Gastroesophageal sphincter (tissue), 3 donors: ENCODE data around the gene FCER2.

Experiments
- EP300 ChIP-seq: sonication (generic); formaldehyde crosslinking; IDR thresholded peaks from one replicate; pipeline ENCODE4 v1.6.1; 2017; ENCODE audit warnings: antibody characterized with exemption, mild to moderate bottlenecking
- POLR2A ChIP-seq, 2 donors: fragments of 450-650 bp; IDR thresholded peaks; one replicate each; pipeline ENCODE4 v1.6.1; 2017; ENCODE audit warnings: antibody characterized with exemption in 2 of 2, mild to moderate bottlenecking in 2 of 2, moderate library complexity in 1 of 2
- POLR2AphosphoS5 ChIP-seq: sonication (generic); formaldehyde crosslinking; IDR thresholded peaks from one replicate; pipeline ENCODE4 v1.6.1; 2017; ENCODE audit warnings: antibody characterized with exemption
- TF ChIP-seq, protein P1 (sequence below), 4 experiments: fragments of 200-600 bp in 2 of 4; fragments of 450-650 bp in 2 of 4; sonication (generic) in 1 of 4; IDR thresholded peaks; one replicate each; pipeline ENCODE4 v1.5.1; 2017 to 2019; ENCODE audit warnings: antibody characterized with exemption in 4 of 4, mild to moderate bottlenecking in 2 of 4, moderate library complexity in 2 of 4

DNA sequence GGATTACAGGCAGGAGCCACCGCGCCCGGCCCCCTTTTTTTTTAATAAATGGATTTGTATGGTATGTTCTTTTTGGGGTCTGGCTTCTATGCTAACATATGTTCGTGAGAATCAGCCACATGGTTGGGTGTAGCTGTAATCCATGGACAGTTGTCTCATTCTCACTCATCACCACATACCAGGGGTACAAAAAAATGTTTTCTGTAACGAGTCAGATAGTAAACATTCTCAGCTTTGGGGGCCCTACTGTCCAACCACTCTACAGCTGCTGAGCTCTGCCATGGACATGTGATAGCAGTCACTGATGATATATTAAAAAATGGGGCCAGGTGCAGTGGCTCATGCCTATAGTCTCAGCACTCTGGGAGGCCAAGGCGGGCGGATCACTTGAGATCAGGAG, 38.2 kb downstream of the FCER2 start:
- TF ChIP-seq, protein P1, sequence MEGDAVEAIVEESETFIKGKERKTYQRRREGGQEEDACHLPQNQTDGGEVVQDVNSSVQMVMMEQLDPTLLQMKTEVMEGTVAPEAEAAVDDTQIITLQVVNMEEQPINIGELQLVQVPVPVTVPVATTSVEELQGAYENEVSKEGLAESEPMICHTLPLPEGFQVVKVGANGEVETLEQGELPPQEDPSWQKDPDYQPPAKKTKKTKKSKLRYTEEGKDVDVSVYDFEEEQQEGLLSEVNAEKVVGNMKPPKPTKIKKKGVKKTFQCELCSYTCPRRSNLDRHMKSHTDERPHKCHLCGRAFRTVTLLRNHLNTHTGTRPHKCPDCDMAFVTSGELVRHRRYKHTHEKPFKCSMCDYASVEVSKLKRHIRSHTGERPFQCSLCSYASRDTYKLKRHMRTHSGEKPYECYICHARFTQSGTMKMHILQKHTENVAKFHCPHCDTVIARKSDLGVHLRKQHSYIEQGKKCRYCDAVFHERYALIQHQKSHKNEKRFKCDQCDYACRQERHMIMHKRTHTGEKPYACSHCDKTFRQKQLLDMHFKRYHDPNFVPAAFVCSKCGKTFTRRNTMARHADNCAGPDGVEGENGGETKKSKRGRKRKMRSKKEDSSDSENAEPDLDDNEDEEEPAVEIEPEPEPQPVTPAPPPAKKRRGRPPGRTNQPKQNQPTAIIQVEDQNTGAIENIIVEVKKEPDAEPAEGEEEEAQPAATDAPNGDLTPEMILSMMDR (IDR thresholded peaks at IDR 0.05) = no peak
- TF ChIP-seq POLR2AphosphoS5 (no peak), EP300 (no peak), POLR2A (IDR thresholded peaks at IDR 0.05) (no peak)
